ENCODE results near the gene GABRR2. TPM values are rescaled to one million over a fixed set of nuclear protein-coding genes. Genes with fewer than 3 reads are reported as not detected.

The GABRR2 gene
- total and polyA plus RNA-seq, 10 of the 15 experiments (the other 5 are each of a cell fraction or from before 2014, with no cell fraction given) = 0.16 to 0.72 (median 0.32) TPM; not detected in 2

DNA sequence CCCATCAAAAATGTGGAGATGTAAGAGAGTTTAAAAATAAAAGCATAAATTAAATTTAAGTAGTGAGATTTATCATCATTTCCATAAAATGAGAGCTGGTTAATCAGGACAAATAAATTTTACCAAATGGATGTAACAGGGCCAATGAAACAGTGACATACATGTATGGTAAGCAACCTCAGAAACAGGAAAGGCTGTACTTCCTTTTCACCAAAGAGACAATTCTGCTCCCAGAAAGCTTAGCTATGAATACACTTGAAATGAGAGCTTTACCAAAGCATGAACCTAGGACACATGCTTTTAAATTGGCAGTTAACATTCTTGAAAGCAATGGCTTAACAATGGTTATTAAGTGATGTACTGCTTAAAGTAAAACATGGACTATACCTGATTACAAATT, 49.5 kb upstream of the GABRR2 start (continued):
- TF ChIP-seq, protein P1, sequence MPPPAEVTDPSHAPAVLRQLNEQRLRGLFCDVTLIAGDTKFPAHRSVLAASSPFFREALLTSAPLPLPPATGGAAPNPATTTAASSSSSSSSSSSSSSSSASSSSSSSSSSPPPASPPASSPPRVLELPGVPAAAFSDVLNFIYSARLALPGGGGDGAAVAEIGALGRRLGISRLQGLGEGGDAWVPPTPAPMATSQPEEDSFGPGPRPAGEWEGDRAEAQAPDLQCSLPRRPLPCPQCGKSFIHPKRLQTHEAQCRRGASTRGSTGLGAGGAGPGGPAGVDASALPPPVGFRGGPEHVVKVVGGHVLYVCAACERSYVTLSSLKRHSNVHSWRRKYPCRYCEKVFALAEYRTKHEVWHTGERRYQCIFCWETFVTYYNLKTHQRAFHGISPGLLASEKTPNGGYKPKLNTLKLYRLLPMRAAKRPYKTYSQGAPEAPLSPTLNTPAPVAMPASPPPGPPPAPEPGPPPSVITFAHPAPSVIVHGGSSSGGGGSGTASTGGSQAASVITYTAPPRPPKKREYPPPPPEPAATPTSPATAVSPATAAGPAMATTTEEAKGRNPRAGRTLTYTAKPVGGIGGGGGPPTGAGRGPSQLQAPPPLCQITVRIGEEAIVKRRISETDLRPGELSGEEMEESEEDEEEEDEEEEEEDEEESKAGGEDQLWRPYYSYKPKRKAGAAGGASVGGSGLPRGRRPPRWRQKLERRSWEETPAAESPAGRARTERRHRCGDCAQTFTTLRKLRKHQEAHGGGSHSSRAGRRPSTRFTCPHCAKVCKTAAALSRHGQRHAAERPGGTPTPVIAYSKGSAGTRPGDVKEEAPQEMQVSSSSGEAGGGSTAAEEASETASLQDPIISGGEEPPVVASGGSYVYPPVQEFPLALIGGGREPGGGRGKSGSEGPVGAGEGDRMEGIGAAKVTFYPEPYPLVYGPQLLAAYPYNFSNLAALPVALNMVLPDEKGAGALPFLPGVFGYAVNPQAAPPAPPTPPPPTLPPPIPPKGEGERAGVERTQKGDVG (CRISPR knock-in tag; IDR thresholded peaks at IDR 0.05) = no peak
- TF ChIP-seq SMAD5 (IDR thresholded peaks at IDR 0.05; ENCODE audit: low read depth) = no peak

DNA sequence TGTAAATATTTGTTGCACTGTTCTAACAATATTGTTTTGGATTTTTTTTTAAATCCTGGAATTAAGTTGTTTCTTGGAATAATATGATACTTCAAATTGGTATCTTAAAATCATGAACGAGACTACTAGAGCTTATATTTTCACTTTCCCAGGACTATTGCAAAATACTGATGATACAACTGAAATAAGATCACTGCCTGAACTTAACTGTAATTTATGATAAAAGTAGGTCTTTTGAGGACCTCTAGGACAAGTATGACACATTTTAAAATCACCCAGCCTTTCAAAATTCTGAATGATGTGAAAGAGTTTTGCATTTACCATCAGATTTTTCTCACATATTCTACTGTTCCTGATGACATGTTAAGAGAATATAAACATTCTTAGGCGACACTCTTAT, 46.1 kb upstream of the GABRR2 start:
- ChIA-PET RAD21 (ENCODE audit: unreplicated experiment) (interaction anchor here (1.1 to 11.8 kb wide), 5 partner anchors 10 to 63 kb away, joined by 3 to 187 read pairs (median 5); partner anchors contain the start of gene UBE2J1), SMC1A (ENCODE audit: uncharacterized antibody, unreplicated experiment) (interaction anchor here (0.9 to 11.9 kb wide), 5 partner anchors 9 to 63 kb away, joined by 3 to 252 read pairs (median 16); partner anchors contain the start of gene UBE2J1), POLR2A (interaction anchor here (1.0 to 3.7 kb wide), 4 partner anchors 11 to 279 kb away, joined by 3 to 51 read pairs (median 5); partner anchors contain the start of gene LYRM2), CTCF (interaction anchor here (1.0 to 11.4 kb wide), 5 partner anchors 11 to 282 kb away, joined by 3 to 260 read pairs (median 21); partner anchors contain the start of gene UBE2J1)
- no peak for ATAC-seq
- Histone ChIP-seq H3K4me2 (ENCODE audit: control insufficient read depth, insufficient read depth) (peak overlapping the region; percentile 77), H3K9me3 (replicated peaks; ENCODE audit: control insufficient read depth, insufficient read depth, low read length) (peaks cover 2% of the 10 kb centered on the region; the same call in 2 of the 3 replicates), H3K27ac (ENCODE audit: control insufficient read depth, insufficient read depth) (peak overlapping the region; percentile 90), H3K4me1 (ENCODE audit: control insufficient read depth, insufficient read depth, low read length) (peaks cover 58% of the 10 kb centered on the region), H3K36me3 (ENCODE audit: control insufficient read depth in 2 of 2, insufficient read depth in 2 of 2, low read length in 1 of 2) (no peaks in the 10 kb centered on the region), H3K27me3 (replicated peaks in 1 of 2; ENCODE audit: control insufficient read depth in 2 of 2, insufficient read depth in 2 of 2, low read length in 1 of 2) (no peaks in the 10 kb centered on the region), H3K4me3 (peak overlapping the region; percentile 10; the same call in 1 of the 2 replicates), H4K20me1 (ENCODE audit: control insufficient read depth, insufficient read depth) (no peaks in the 10 kb centered on the region), H3K79me2 (ENCODE audit: control insufficient read depth, insufficient read depth, low read length) (peaks cover 5% of the 10 kb centered on the region), H3K9ac (ENCODE audit: control insufficient read depth, insufficient read depth, low read length) (peak overlapping the region; percentile 32; the same call in 1 of the 2 replicates), H2AFZ (ENCODE audit: control insufficient read depth, low read depth, low read length) (peak overlapping the region; percentile 74)
- 2% methylated on average over 2 of the region's 2 CpGs for WGBS (ENCODE audit: insufficient coverage, insufficient replicate concordance, low lambda C conversion rate, missing lambda C conversion rate)
- TF ChIP-seq, protein P2, sequence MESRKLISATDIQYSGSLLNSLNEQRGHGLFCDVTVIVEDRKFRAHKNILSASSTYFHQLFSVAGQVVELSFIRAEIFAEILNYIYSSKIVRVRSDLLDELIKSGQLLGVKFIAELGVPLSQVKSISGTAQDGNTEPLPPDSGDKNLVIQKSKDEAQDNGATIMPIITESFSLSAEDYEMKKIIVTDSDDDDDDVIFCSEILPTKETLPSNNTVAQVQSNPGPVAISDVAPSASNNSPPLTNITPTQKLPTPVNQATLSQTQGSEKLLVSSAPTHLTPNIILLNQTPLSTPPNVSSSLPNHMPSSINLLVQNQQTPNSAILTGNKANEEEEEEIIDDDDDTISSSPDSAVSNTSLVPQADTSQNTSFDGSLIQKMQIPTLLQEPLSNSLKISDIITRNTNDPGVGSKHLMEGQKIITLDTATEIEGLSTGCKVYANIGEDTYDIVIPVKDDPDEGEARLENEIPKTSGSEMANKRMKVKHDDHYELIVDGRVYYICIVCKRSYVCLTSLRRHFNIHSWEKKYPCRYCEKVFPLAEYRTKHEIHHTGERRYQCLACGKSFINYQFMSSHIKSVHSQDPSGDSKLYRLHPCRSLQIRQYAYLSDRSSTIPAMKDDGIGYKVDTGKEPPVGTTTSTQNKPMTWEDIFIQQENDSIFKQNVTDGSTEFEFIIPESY (IDR thresholded peaks at IDR 0.05) = no peak
- TF ChIP-seq RB1 (IDR thresholded peaks at IDR 0.05; ENCODE audit: borderline replicate concordance) (no peak), EED (IDR thresholded peaks at IDR 0.05; ENCODE audit: low read depth) (no peak), SREBF2 (IDR thresholded peaks at IDR 0.05; ENCODE audit: low read length) (no peak), YBX1 (IDR thresholded peaks at IDR 0.05) (no peak), ZSCAN29 (IDR thresholded peaks at IDR 0.05) (no peak), NFIC (IDR thresholded peaks at IDR 0.05; ENCODE audit: low read depth, low read length) (no peak), CREB1 (IDR thresholded peaks at IDR 0.05; ENCODE audit: low read depth) (no peak), JUNB (IDR thresholded peaks at IDR 0.05) (no peak), MXI1 (IDR thresholded peaks at IDR 0.05; ENCODE audit: low read depth, low read length) (no peak), CHD4 (IDR thresholded peaks at IDR 0.05) (no peak), FOXK2 (IDR thresholded peaks at IDR 0.05) (no peak)
- TF ChIP-seq, protein P3, sequence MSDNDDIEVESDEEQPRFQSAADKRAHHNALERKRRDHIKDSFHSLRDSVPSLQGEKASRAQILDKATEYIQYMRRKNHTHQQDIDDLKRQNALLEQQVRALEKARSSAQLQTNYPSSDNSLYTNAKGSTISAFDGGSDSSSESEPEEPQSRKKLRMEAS (IDR thresholded peaks at IDR 0.05; ENCODE audit: low read depth, low read length) = no peak
- TF ChIP-seq, protein P4, sequence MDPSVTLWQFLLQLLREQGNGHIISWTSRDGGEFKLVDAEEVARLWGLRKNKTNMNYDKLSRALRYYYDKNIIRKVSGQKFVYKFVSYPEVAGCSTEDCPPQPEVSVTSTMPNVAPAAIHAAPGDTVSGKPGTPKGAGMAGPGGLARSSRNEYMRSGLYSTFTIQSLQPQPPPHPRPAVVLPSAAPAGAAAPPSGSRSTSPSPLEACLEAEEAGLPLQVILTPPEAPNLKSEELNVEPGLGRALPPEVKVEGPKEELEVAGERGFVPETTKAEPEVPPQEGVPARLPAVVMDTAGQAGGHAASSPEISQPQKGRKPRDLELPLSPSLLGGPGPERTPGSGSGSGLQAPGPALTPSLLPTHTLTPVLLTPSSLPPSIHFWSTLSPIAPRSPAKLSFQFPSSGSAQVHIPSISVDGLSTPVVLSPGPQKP (IDR thresholded peaks at IDR 0.05; ENCODE audit: low read depth, low read length) = no peak
- no peak for FAIRE-seq
- intact Hi-C loops (cut with micrococcal nuclease; ENCODE audit: unreplicated experiment) (no loop called here), in situ Hi-C loops (cut with MboI) (no loop called here)
- no peak for DNase-seq (ENCODE audit: low read depth, low spot score)
- TSS peak; percentile 77 for BruUV-seq (replicated peaks)
